HCT116 (cell line): ENCODE results near the gene BNC2. TPM values are rescaled to one million over a fixed set of nuclear protein-coding genes. Genes with fewer than 3 reads are reported as not detected.

Source experiments
- ATAC-seq: fragments of 200-7000 bp; cut with Tn5 transposase; 2 replicates; pipeline ENCODE4 v1.9.1; 2020; ENCODE audit warnings: mild to moderate bottlenecking, moderate library complexity
- BruUV-seq: library from RNA; stranded (reverse); fragments of 400-500 nt; replicated peaks from 2 replicates; lab custom pipeline; 2021; lab: Mats Ljungman, UMichigan
- CTCF ChIA-PET: fragments of 300-600 bp; sonication (Branson Sonifier 250); formaldehyde crosslinking; loops from one replicate; lab custom pipeline; 2021; ENCODE audit warnings: antibody characterized with exemption; lab: Charles Lee
- POLR2A ChIA-PET: fragments of 300-600, 350-600 bp; sonication (Branson Sonifier 250); formaldehyde crosslinking; loops from one replicate; lab custom pipeline; 2021; ENCODE audit warnings: antibody characterized with exemption; lab: Charles Lee
- RAD21 ChIA-PET, 2 experiments: fragments of 300-600 bp; sonication (Branson Sonifier 250); formaldehyde crosslinking; loops; one replicate each; lab custom pipeline; 2023; ENCODE audit warnings: low total read pairs in 2 of 2; ENCODE audit not compliant: uncharacterized antibody in 2 of 2, unreplicated experiment in 2 of 2, low non-redundant PET in 1 of 2; lab: Charles Lee
- DNase-seq: peaks from one replicate; pipeline ENCODE4 v3.0.0-alpha.2; 2010; ENCODE audit warnings: low read depth, low spot score
- H2AFZ ChIP-seq: fragments of 200-600 bp; shearing (Covaris generic), sonication (generic); 2 replicates; pipeline ENCODE4 v1.6.1; 2017; ENCODE audit warnings: low read depth, mixed run types, mixed read lengths, antibody characterized with exemption, low read length; ENCODE audit not compliant: poor library complexity, severe bottlenecking
- H3K27ac ChIP-seq: 2 replicates; pipeline ENCODE4 v1.5.1; 2012; ENCODE audit warnings: low read depth, low read length
- H3K27me3 ChIP-seq: fragments of 200-600 bp; sonication (generic); 2 replicates; pipeline ENCODE4 v1.6.1; 2016; ENCODE audit warnings: mixed run types, low read length, mixed read lengths; ENCODE audit not compliant: insufficient read depth
- H3K36me3 ChIP-seq, 2 experiments: fragments of 200-500 bp in 1 of 2; fragments of 200-600 bp in 1 of 2; sonication (Bioruptor generic) in 1 of 2; sonication (generic) in 1 of 2; 2 replicates each; pipeline versions ENCODE4 v1.5.1 to v1.6.1; 2014 to 2016; ENCODE audit warnings: low read length in 2 of 2, inconsistent platforms in 1 of 2, mixed read lengths in 1 of 2, mixed run types in 1 of 2; ENCODE audit not compliant: insufficient read depth in 2 of 2, control insufficient read depth in 1 of 2
- H3K4me1 ChIP-seq, 2 experiments: fragments of 200-600 bp in 1 of 2; sonication (generic) in 1 of 2; 2 replicates each; pipeline versions ENCODE4 v1.5.1 to v1.6.1; 2012 to 2017; ENCODE audit warnings: low read length in 2 of 2, inconsistent platforms in 1 of 2, mild to moderate bottlenecking in 1 of 2, mixed read lengths in 1 of 2, mixed run types in 1 of 2, moderate library complexity in 1 of 2; ENCODE audit not compliant: insufficient read depth in 2 of 2, control insufficient read depth in 1 of 2
- H3K4me2 ChIP-seq: fragments of 200-600 bp; sonication (generic); 2 replicates; pipeline ENCODE4 v1.6.1; 2017; ENCODE audit warnings: mixed run types, low read length, mixed read lengths
- H3K4me3 ChIP-seq, 2 experiments: fragments of 200-600 bp in 1 of 2; sonication (generic) in 1 of 2; replicated peaks in 1 of 2; 2 replicates each; pipeline ENCODE4 v1.5.1; 2011 to 2016; ENCODE audit warnings: low read length in 2 of 2, control low read depth in 1 of 2, low read depth in 1 of 2, mild to moderate bottlenecking in 1 of 2, mixed read lengths in 1 of 2, mixed run types in 1 of 2
- H3K79me2 ChIP-seq: fragments of 200-600 bp; sonication (generic); 2 replicates; pipeline ENCODE4 v1.6.1; 2017; ENCODE audit warnings: mild to moderate bottlenecking, mixed run types, low read length, moderate library complexity, mixed read lengths; ENCODE audit not compliant: insufficient read depth
- H3K9ac ChIP-seq: fragments of 200-600 bp; sonication (generic); 2 replicates; pipeline ENCODE4 v1.6.1; 2016; ENCODE audit warnings: low read length, mixed read lengths
- H3K9me2 ChIP-seq: fragments of 200-600 bp; sonication (generic), shearing (Covaris generic); 2 replicates; pipeline ENCODE4 v1.6.1; 2017; ENCODE audit warnings: mixed run types, mild to moderate bottlenecking, moderate library complexity; ENCODE audit not compliant: insufficient read depth
- H3K9me3 ChIP-seq, 2 experiments: fragments of 200-500 bp in 1 of 2; fragments of 200-600 bp in 1 of 2; sonication (Bioruptor generic) in 1 of 2; sonication (generic) in 1 of 2; 2 replicates each; pipeline ENCODE4 v1.6.1; 2014 to 2017; ENCODE audit warnings: low read length in 2 of 2, mixed read lengths in 2 of 2, inconsistent platforms in 1 of 2, low read depth in 1 of 2, mild to moderate bottlenecking in 1 of 2, mixed run types in 1 of 2, moderate library complexity in 1 of 2; ENCODE audit not compliant: control insufficient read depth in 1 of 2, insufficient read depth in 1 of 2
- H4K20me1 ChIP-seq: fragments of 200-600 bp; sonication (generic), shearing (Covaris generic); 2 replicates; pipeline ENCODE4 v1.6.1; 2017; ENCODE audit warnings: mixed run types, mild to moderate bottlenecking, moderate library complexity; ENCODE audit not compliant: insufficient read depth
- CBX3 ChIP-seq: IDR thresholded peaks from 2 replicates; pipeline ENCODE4 v1.6.1; 2012; ENCODE audit warnings: low read depth
- CEBPB ChIP-seq: IDR thresholded peaks from 2 replicates; pipeline ENCODE4 v1.6.1; 2012; ENCODE audit warnings: low read depth
- ELF1 ChIP-seq: IDR thresholded peaks from 2 replicates; pipeline ENCODE4 v1.6.1; 2012; ENCODE audit warnings: low read depth, borderline replicate concordance
- EZH2 ChIP-seq: fragments of 200-600 bp; sonication (generic); IDR thresholded peaks from 2 replicates; pipeline ENCODE4 v1.6.1; 2017; ENCODE audit warnings: antibody characterized with exemption, mixed run types
- EZH2phosphoT487 ChIP-seq: fragments of 200-600 bp; IDR thresholded peaks from 2 replicates; pipeline ENCODE4 v1.6.1; 2018; ENCODE audit warnings: antibody characterized with exemption, borderline replicate concordance
- JUND ChIP-seq: IDR thresholded peaks from 2 replicates; pipeline ENCODE4 v1.6.1; 2012
- SRF ChIP-seq: IDR thresholded peaks from 2 replicates; pipeline ENCODE4 v1.6.1; 2012; ENCODE audit warnings: low read depth
- ZFX ChIP-seq: fragments of 450-650 bp; IDR thresholded peaks from 2 replicates; pipeline ENCODE4 v1.6.1; 2017
- intact Hi-C: fragments of 100-400 bp; cut with micrococcal nuclease; formaldehyde crosslinking; loops from 2 replicates; pipeline ENCODE4 v1.10.0; 2022
- total RNA-seq: library from RNA; stranded (reverse); gene quantifications from one replicate; pipeline ENCODE4 v1.2.1, GENCODE V29; 2021; ENCODE audit not compliant: unreplicated experiment
- TF ChIP-seq, protein P1 (sequence below): IDR thresholded peaks from 2 replicates; pipeline ENCODE4 v1.6.1; 2012
- TF ChIP-seq, protein P2 (sequence below): IDR thresholded peaks from 2 replicates; pipeline ENCODE4 v1.6.1; 2011; ENCODE audit warnings: mild to moderate bottlenecking, low read length, moderate library complexity; ENCODE audit not compliant: insufficient replicate concordance; ENCODE audit errors: extremely low read depth
- TF ChIP-seq, protein P3 (sequence below), 3 experiments: fragments of 200-600 bp in 1 of 3; sonication (generic) in 1 of 3; IDR thresholded peaks in 2 of 3; conservative IDR thresholded peaks in 1 of 3; 2 replicates each; pipeline ENCODE4 v1.5.1; 2012 to 2017; ENCODE audit warnings: low read depth in 2 of 3, low read length in 2 of 3, antibody characterized with exemption in 1 of 3, borderline replicate concordance in 1 of 3, control low read depth in 1 of 3, mild to moderate bottlenecking in 1 of 3, mixed read lengths in 1 of 3, mixed run types in 1 of 3, moderate library complexity in 1 of 3; ENCODE audit not compliant: insufficient read depth in 1 of 3

Gene BNC2
- total RNA-seq, 1 experiment from 2014 or later = 0.37 TPM

DNA sequence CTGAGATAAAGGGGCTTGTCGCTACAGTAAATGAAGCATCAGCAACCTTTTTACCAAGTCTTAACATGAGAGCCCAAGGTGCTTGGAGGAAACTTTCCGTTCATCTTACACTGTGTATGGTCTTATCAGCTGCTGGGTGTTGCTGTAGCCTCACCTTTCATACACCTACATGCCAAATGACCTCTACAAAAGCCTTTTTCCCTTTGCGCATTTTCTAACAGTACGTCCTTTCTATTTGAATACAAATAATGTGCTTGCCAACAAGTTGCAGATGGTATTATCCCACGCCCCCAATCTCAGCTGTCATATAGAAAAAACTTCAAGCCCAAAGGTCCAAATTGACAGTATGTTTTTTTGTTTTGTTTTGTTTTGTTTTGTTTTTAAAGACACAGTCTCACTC, 96.9 kb downstream of the BNC2 start:
- H3K27ac ChIP-seq = no peak overlapping the region
- intact Hi-C loops = no loop called here

More for the DNA sequence above, 96.9 kb downstream of the BNC2 start:
- DNase-seq (no peak), ATAC-seq (no peak)
- H3K4me1 ChIP-seq = no peaks in the 10 kb centered on the region
- no peak overlapping the region for H3K4me2 ChIP-seq
- H3K79me2 ChIP-seq = no peaks in the 10 kb centered on the region
- H3K36me3 ChIP-seq = no peaks in the 10 kb centered on the region
- H3K9me2 ChIP-seq = no peaks in the 10 kb centered on the region
- CTCF ChIA-PET = no interaction called here
- POLR2A ChIA-PET = no interaction called here
- no peak overlapping the region for H3K9ac ChIP-seq
- RAD21 ChIA-PET = no interaction called here
- TF ChIP-seq ELF1 = no peak
- no peak for TF ChIP-seq CBX3
- TF ChIP-seq SRF = no peak
- TF ChIP-seq EZH2phosphoT487 = no peak
- no peak for TF ChIP-seq EZH2
- no peak for TF ChIP-seq ZFX
- TF ChIP-seq, protein P1, sequence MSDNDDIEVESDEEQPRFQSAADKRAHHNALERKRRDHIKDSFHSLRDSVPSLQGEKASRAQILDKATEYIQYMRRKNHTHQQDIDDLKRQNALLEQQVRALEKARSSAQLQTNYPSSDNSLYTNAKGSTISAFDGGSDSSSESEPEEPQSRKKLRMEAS = no peak
- no peak for TF ChIP-seq CEBPB
- TF ChIP-seq, protein P2, sequence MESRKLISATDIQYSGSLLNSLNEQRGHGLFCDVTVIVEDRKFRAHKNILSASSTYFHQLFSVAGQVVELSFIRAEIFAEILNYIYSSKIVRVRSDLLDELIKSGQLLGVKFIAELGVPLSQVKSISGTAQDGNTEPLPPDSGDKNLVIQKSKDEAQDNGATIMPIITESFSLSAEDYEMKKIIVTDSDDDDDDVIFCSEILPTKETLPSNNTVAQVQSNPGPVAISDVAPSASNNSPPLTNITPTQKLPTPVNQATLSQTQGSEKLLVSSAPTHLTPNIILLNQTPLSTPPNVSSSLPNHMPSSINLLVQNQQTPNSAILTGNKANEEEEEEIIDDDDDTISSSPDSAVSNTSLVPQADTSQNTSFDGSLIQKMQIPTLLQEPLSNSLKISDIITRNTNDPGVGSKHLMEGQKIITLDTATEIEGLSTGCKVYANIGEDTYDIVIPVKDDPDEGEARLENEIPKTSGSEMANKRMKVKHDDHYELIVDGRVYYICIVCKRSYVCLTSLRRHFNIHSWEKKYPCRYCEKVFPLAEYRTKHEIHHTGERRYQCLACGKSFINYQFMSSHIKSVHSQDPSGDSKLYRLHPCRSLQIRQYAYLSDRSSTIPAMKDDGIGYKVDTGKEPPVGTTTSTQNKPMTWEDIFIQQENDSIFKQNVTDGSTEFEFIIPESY = no peak
- no peak for TF ChIP-seq JUND
- TF ChIP-seq, protein P3, sequence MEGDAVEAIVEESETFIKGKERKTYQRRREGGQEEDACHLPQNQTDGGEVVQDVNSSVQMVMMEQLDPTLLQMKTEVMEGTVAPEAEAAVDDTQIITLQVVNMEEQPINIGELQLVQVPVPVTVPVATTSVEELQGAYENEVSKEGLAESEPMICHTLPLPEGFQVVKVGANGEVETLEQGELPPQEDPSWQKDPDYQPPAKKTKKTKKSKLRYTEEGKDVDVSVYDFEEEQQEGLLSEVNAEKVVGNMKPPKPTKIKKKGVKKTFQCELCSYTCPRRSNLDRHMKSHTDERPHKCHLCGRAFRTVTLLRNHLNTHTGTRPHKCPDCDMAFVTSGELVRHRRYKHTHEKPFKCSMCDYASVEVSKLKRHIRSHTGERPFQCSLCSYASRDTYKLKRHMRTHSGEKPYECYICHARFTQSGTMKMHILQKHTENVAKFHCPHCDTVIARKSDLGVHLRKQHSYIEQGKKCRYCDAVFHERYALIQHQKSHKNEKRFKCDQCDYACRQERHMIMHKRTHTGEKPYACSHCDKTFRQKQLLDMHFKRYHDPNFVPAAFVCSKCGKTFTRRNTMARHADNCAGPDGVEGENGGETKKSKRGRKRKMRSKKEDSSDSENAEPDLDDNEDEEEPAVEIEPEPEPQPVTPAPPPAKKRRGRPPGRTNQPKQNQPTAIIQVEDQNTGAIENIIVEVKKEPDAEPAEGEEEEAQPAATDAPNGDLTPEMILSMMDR (IDR thresholded peaks at IDR 0.05 in 2 of 3, conservative IDR thresholded peaks at IDR 0.05 in 1 of 3; ENCODE audit: borderline replicate concordance in 1 of 3, insufficient read depth in 1 of 3, low read depth in 2 of 3, low read length in 2 of 3) = no peak
- no peak overlapping the region for H2AFZ ChIP-seq
- no TSS peak for BruUV-seq
- no peaks in the 10 kb centered on the region for H4K20me1 ChIP-seq
- no peaks in the 10 kb centered on the region for H3K9me3 ChIP-seq
- 0 out of 2 replicates have a peak, but pooled peaks cover 5% of the 10 kb centered on the region for H3K27me3 ChIP-seq
- H3K4me3 ChIP-seq = no peak overlapping the region
